ENCODE data around the gene ZNF441. TPM values are rescaled to one million over a fixed set of nuclear protein-coding genes. Genes with fewer than 3 reads are reported as not detected.

Gene ZNF441
- total and polyA plus RNA-seq, 2 donors = 7.4 to 37.7 TPM

Other genes starting within 250 kb of the ZNF441 start
- 19.0 TPM for gene ECSIT, start 237.9 kb upstream of the ZNF441 start, total RNA-seq
- gene ECSIT, start 237.9 kb upstream of the ZNF441 start, polyA plus RNA-seq = 68.7 TPM
- 558 TPM for gene CNN1, start 228.1 kb upstream of the ZNF441 start, total RNA-seq
- 3,172 TPM for gene CNN1, start 228.1 kb upstream of the ZNF441 start, polyA plus RNA-seq
- gene ELOF1, start 207.8 kb upstream of the ZNF441 start, total RNA-seq = 15.4 TPM
- 61.2 TPM for gene ELOF1, start 207.8 kb upstream of the ZNF441 start, polyA plus RNA-seq
- 1.1 TPM for gene ACP5, start 189.4 kb upstream of the ZNF441 start, total RNA-seq
- gene ACP5, start 189.4 kb upstream of the ZNF441 start, polyA plus RNA-seq = 14.7 TPM
- gene ZNF627, start 169.5 kb upstream of the ZNF441 start, total RNA-seq = 48.2 TPM
- 10.9 TPM for gene ZNF627, start 169.5 kb upstream of the ZNF441 start, polyA plus RNA-seq
- 35.1 TPM for gene ZNF823, start 28.1 kb upstream of the ZNF441 start, total RNA-seq
- gene ZNF823, start 28.1 kb upstream of the ZNF441 start, polyA plus RNA-seq = 3.5 TPM
- 8.6 TPM for gene ZNF491, start 31.5 kb downstream of the ZNF441 start, total RNA-seq
- 1.6 TPM for gene ZNF491, start 31.5 kb downstream of the ZNF441 start, polyA plus RNA-seq
- gene ZNF440, start 47.3 kb downstream of the ZNF441 start, total RNA-seq = 40.5 TPM
- 6.6 TPM for gene ZNF440, start 47.3 kb downstream of the ZNF441 start, polyA plus RNA-seq
- 26.2 TPM for gene ZNF439, start 81.7 kb downstream of the ZNF441 start, total RNA-seq
- gene ZNF439, start 81.7 kb downstream of the ZNF441 start, polyA plus RNA-seq = 3.6 TPM
- gene ZNF69, start 120.8 kb downstream of the ZNF441 start, total RNA-seq = 26.5 TPM
- 2.5 TPM for gene ZNF69, start 120.8 kb downstream of the ZNF441 start, polyA plus RNA-seq
- 29.3 TPM for gene ZNF700, start 158.1 kb downstream of the ZNF441 start, total RNA-seq
- gene ZNF700, start 158.1 kb downstream of the ZNF441 start, polyA plus RNA-seq = 6.0 TPM
- 6.1 TPM for gene ZNF763, start 198.0 kb downstream of the ZNF441 start, total RNA-seq
- gene ZNF763, start 198.0 kb downstream of the ZNF441 start, polyA plus RNA-seq = 3.3 TPM